RWPE1 (cell line): ENCODE measurements around the gene PCDHGB6.
"Not testable (repeated sequence)": the region's sequence is repeated elsewhere in the genome, so short reads cannot be mapped to it uniquely, and the experiment has no call there.

Experiments
- CTCF ChIA-PET: fragments of 350-600 bp; sonication (Branson Sonifier 250); formaldehyde crosslinking; extraction: SDS; loops from one replicate; lab custom pipeline; 2021; lab: Yijun Ruan, JAX
- POLR2A ChIA-PET: fragments of 400-600 bp; formaldehyde crosslinking; extraction: SDS; loops from one replicate; lab custom pipeline; 2020; ENCODE audit warnings: antibody characterized with exemption; ENCODE audit not compliant: low non-redundant PET; lab: Yijun Ruan, JAX
- DNase-seq: peaks from one replicate; pipeline ENCODE4 v3.0.0; 2012; ENCODE audit warnings: low spot score
- H3K27ac ChIP-seq: fragments of 450-650 bp; 2 replicates; pipeline ENCODE4 v1.5.1; 2017
- TF ChIP-seq, protein P1 (sequence below): fragments of 450-650 bp; conservative IDR thresholded peaks from 2 replicates; pipeline ENCODE4 v1.5.1; 2017; ENCODE audit warnings: low read depth, mild to moderate bottlenecking

The PCDHGB6 gene

DNA sequence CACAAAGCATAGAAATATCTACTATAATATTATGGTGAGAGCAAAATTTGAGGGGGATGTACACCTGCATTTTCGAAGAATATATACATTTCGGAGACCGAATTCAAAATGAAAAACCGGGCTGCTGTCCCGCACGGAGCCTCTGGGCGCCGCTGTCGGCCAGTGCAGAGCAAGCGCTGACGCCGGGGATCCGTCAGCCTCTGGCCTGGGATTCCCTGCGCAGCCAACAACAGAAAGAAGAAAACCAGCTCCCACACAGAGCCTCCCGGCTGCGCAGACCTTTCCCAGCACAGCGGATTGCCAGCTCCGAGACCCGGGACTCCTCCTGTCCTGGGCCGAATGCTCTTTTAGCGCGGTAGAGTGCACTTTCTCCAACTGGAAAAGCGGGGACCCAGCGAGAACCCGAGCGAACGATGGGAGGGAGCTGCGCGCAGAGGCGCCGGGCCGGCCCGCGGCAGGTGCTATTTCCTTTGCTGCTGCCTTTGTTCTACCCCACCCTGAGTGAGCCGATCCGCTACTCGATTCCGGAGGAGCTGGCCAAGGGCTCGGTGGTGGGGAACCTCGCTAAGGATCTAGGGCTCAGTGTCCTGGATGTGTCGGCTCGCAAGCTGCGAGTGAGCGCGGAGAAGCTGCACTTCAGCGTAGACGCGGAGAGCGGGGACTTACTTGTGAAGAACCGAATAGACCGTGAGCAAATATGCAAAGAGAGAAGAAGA is at the start of gene PCDHGB6:
Gene PCDHGB6 (plus strand): TSS at position 232 of the 716 bp plus-strand sequence. CDS start 182 bp downstream, at position 414.
- DNase-seq, POLR2A ChIA-PET, H3K27ac ChIP-seq: not testable (repeated sequence)
- TF ChIP-seq, protein P1, sequence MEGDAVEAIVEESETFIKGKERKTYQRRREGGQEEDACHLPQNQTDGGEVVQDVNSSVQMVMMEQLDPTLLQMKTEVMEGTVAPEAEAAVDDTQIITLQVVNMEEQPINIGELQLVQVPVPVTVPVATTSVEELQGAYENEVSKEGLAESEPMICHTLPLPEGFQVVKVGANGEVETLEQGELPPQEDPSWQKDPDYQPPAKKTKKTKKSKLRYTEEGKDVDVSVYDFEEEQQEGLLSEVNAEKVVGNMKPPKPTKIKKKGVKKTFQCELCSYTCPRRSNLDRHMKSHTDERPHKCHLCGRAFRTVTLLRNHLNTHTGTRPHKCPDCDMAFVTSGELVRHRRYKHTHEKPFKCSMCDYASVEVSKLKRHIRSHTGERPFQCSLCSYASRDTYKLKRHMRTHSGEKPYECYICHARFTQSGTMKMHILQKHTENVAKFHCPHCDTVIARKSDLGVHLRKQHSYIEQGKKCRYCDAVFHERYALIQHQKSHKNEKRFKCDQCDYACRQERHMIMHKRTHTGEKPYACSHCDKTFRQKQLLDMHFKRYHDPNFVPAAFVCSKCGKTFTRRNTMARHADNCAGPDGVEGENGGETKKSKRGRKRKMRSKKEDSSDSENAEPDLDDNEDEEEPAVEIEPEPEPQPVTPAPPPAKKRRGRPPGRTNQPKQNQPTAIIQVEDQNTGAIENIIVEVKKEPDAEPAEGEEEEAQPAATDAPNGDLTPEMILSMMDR, result peak; percentile 58
- CTCF ChIA-PET, result interaction anchor here (0.6 to 0.9 kb wide), 4 partner anchors 9 to 1006 kb away, joined by 3 to 4 read pairs (median 3); partner anchors contain the start of genes PCDHGA8 and PCDHGB7

DNA sequence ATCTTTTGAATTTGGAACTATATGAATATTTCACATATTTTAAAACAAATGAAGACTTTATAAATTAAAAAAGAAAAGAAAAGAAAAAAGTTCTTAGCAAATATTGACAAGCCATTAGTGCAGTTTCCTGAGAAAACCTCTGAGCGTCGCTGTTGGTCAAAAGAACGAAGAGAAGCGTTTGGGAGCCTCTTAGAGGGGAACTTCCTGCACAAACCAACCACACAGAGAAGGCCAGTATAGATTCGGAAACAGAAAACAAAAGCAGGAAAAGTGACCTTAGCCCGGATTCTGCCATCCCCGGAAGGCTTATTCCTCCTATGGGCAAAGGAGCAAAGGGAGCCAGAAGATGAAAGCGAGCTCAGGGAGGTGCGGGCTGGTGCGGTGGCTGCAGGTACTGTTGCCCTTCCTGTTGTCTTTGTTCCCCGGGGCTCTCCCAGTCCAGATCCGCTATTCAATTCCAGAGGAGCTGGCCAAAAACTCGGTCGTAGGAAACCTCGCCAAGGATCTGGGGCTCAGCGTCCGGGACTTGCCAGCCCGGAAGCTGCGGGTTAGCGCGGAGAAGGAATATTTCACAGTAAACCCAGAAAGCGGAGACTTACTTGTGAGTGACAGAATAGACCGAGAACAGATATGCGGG is 47.9 kb upstream of the PCDHGB6 start, which contains the start of gene PCDHGB2:
Gene PCDHGB2 (plus strand): TSS at position 205 of the 637 bp plus-strand sequence. CDS start 142 bp downstream, at position 347.
- peak within 1 kb of the TSS; percentile 61 for H3K27ac ChIP-seq
- ChIA-PET CTCF (interaction anchor here (0.6 to 2.7 kb wide), 12 partner anchors 10 to 259 kb away, joined by 3 to 16 read pairs (median 4); partner anchors contain the start of genes DIAPH1, PCDHGA1, PCDHGA10 and PCDHGB1), POLR2A (no interaction called here)
- DNase-seq, result peak; percentile 41
- TF ChIP-seq, protein P1, result peak; percentile 69

DNA sequence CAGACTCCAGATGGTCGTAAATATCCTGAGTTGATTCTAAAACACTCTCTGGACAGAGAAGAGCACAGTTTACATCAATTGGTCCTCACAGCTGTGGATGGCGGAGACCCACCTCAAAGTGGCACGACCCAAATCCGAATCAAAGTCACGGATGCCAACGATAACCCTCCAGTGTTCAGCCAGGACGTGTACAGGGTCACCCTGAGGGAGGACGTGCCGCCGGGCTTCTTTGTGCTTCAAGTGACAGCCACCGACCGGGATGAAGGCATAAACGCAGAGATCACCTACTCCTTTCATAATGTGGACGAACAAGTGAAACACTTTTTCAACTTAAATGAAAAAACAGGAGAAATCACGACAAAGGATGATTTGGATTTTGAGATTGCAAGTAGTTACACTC is 47.1 kb upstream of the PCDHGB6 start:
- H3K27ac ChIP-seq, result no peak overlapping the region
- CTCF ChIA-PET, result interaction anchor here (0.6 to 2.7 kb wide), 9 partner anchors 9 to 258 kb away, joined by 3 to 16 read pairs (median 4); partner anchors contain the start of genes DIAPH1, PCDHGA1, PCDHGA10 and PCDHGB1
- POLR2A ChIA-PET, result no interaction called here
- TF ChIP-seq, protein P1, result no peak
- no peak for DNase-seq

DNA sequence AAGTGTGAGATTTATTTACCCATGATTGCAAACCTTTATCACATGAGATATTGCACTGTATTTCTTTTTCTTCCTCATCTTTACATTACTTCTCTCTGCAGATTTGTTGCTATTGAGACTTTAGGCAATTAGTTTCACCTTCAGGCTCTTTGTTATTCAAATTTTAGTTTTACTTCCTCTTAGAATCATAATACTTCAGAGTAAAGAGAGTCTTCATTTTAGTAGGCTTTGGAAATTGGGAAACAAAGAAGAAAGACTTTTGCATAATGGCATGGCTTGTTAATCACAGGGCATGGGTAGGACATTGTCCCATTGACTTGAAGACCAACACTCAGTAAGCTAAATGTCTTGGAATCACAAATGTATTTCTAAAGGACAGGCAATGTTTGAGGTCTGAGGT is 45.1 kb upstream of the PCDHGB6 start:
- TF ChIP-seq, protein P1, result no peak
- ChIA-PET POLR2A (no interaction called here), CTCF (no interaction called here)
- no peak overlapping the region for H3K27ac ChIP-seq
- no peak for DNase-seq

DNA sequence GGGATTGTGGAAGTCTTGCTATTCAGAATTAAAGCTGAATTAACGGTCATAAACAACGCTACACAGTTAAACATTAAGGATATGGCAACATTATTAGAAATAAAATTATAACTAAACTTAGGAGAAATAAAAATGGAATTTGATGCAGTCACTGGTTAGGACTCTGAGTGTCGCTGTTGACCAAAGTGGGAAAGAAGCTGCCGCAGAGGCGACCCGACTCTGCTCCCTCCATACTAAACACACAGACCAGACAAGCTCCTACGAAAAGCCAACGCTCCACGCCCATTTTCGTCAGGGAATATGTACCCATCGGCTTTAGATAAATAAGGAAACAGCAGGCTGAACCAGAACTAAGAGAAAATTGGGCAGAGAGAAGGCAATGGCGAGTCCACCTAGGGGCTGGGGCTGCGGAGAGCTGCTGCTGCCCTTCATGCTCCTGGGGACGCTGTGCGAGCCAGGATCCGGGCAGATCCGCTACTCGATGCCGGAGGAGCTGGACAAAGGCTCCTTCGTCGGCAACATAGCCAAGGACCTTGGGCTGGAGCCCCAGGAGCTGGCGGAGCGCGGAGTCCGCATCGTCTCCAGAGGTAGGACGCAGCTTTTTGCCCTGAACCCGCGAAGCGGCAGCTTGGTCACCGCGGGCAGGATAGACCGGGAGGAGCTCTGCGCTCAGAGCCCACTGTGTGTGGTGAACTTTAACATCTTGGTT is 43.7 kb upstream of the PCDHGB6 start, which contains the start of gene PCDHGA5:
Gene PCDHGA5 (plus strand): TSS at position 211 of the 709 bp plus-strand sequence. CDS start 169 bp downstream, at position 380.
- POLR2A ChIA-PET, result no interaction called here
- CTCF ChIA-PET, result interaction anchor here (0.6 to 1.0 kb wide), 4 partner anchors 10 to 1472 kb away, joined by 3 to 4 read pairs (median 4); partner anchors contain the start of gene PCDHGA6
- no peak for DNase-seq
- TF ChIP-seq, protein P1, result no peak
- H3K27ac ChIP-seq, result no peak within 1 kb of the TSS
